K562 (cell line): ENCODE results near the gene LMCD1. TPM values are rescaled to one million over a fixed set of nuclear protein-coding genes. Genes with fewer than 3 reads are reported as not detected.
A peak's percentile ranks its signal among the peaks of the same experiment; 100 is the strongest.

ENCODE experiments used
- BRD4 ChIP-seq: fragments of 200-600 bp; sonication (generic); IDR thresholded peaks from 2 replicates; pipeline ENCODE4 v1.6.1; 2017; ENCODE audit warnings: inconsistent platforms
- BRD9 ChIP-seq: fragments of 450-650 bp; IDR thresholded peaks from 2 replicates; pipeline ENCODE4 v1.6.1; 2018; ENCODE audit warnings: low read depth; ENCODE audit not compliant: partially characterized antibody
- BRF1 ChIP-seq: IDR thresholded peaks from 3 replicates; pipeline ENCODE4 v1.6.1; 2011; ENCODE audit warnings: borderline replicate concordance, mild to moderate bottlenecking; ENCODE audit not compliant: insufficient read length; ENCODE audit errors: extremely low read depth
- CTBP1 ChIP-seq: fragments of 450-650 bp; IDR thresholded peaks from 2 replicates; pipeline ENCODE4 v1.6.1; 2016; ENCODE audit warnings: borderline replicate concordance
- FOS ChIP-seq: IDR thresholded peaks from 3 replicates; pipeline ENCODE4 v1.6.1; 2011; ENCODE audit not compliant: insufficient read length; ENCODE audit errors: extremely low read depth
- FOXJ3 ChIP-seq: sonication (generic); formaldehyde crosslinking; IDR thresholded peaks from 2 replicates; pipeline ENCODE4 v1.4.0; 2020; ENCODE audit warnings: mild to moderate bottlenecking, missing genetic modification reagents
- FOXK1 ChIP-seq: sonication (generic); formaldehyde crosslinking; IDR thresholded peaks from 2 replicates; pipeline ENCODE4 v1.8.0; 2022; ENCODE audit warnings: missing genetic modification reagents, mild to moderate bottlenecking, borderline replicate concordance
- SMAD2 ChIP-seq: fragments of 150-350 bp; IDR thresholded peaks from 2 replicates; pipeline ENCODE4 v1.6.1; 2014; ENCODE audit warnings: low read depth, mild to moderate bottlenecking, low read length
- SMARCB1 ChIP-seq: IDR thresholded peaks from 2 replicates; pipeline ENCODE4 v1.6.1; 2011; ENCODE audit warnings: improper control_type of control experiment, low read depth; ENCODE audit not compliant: insufficient read length
- YY1 ChIP-seq, 3 experiments: IDR thresholded peaks; 2 replicates each; pipeline ENCODE4 v1.6.1; 2011; ENCODE audit warnings: low read length in 2 of 3, mild to moderate bottlenecking in 2 of 3, moderate library complexity in 2 of 3, borderline replicate concordance in 1 of 3, control low read depth in 1 of 3, low read depth in 1 of 3; ENCODE audit not compliant: insufficient read depth in 3 of 3, insufficient replicate concordance in 2 of 3, control insufficient read depth in 1 of 3, insufficient read length in 1 of 3; ENCODE audit errors: extremely low read depth in 1 of 3
- ZBTB17 ChIP-seq: fragments of 450-650 bp; formaldehyde crosslinking; IDR thresholded peaks from 2 replicates; pipeline ENCODE4 v1.4.0; 2020; ENCODE audit warnings: mild to moderate bottlenecking
- ZNF695 ChIP-seq: fragments of 450-650 bp; formaldehyde crosslinking; IDR thresholded peaks from 2 replicates; pipeline ENCODE4 v1.4.0; 2020; ENCODE audit warnings: mild to moderate bottlenecking, moderate library complexity
- polyA plus RNA-seq, 8 experiments: library from polyadenylated mRNA; depleted of rRNA in 4 of 8; stranded (reverse) in 5 of 8; unstranded in 3 of 8; fragments of >200 nt; fragmentation: Nextera tagmentation in 2 of 8; fragmentation: Illumina TruSeq in 1 of 8; extraction: Ambion mirVana in 2 of 8; extraction: Trizol in 1 of 8; gene quantifications; 2 replicates each; pipeline versions ENCODE4 v1.2.1 to v1.2.3, GENCODE V29; 2011 to 2014; ENCODE audit warnings: inconsistent platforms in 1 of 8, missing spikeins in 1 of 8
- total RNA-seq, 7 experiments: library from RNA; depleted of rRNA in 6 of 7; stranded (reverse); fragments of >200 nt in 6 of 7; fragmentation: Illumina TruSeq in 2 of 7; extraction: Trizol in 2 of 7; gene quantifications; 2 replicates each; pipeline versions ENCODE4 v1.2.1 to v1.2.3, GENCODE V29; 2011 to 2021; ENCODE audit warnings: low replicate concordance in 1 of 7
- TF ChIP-seq, protein P1 (sequence below): fragments of 450-650 bp; IDR thresholded peaks from 2 replicates; pipeline ENCODE4 v1.6.1; 2014; ENCODE audit warnings: low read depth, mild to moderate bottlenecking, moderate library complexity, borderline replicate concordance
- TF ChIP-seq, protein P2 (sequence below): sonication (generic); formaldehyde crosslinking; IDR thresholded peaks from 2 replicates; pipeline ENCODE4 v1.8.0; 2022; ENCODE audit warnings: mild to moderate bottlenecking, missing genetic modification reagents
- TF ChIP-seq, protein P3 (sequence below): fragments of 250-450 bp; sonication (Bioruptor Pico); IDR thresholded peaks from 2 replicates; pipeline ENCODE4 v1.5.0; 2020; ENCODE audit warnings: mild to moderate bottlenecking, borderline replicate concordance
- TF ChIP-seq, protein P4 (sequence below): sonication (generic); formaldehyde crosslinking; IDR thresholded peaks from 2 replicates; pipeline ENCODE4 v1.8.1; 2023; ENCODE audit warnings: mild to moderate bottlenecking, missing genetic modification reagents
- TF ChIP-seq, protein P5 (sequence below): sonication (generic); formaldehyde crosslinking; IDR thresholded peaks from 2 replicates; pipeline ENCODE4 v1.9.0; 2022; ENCODE audit warnings: mild to moderate bottlenecking, missing genetic modification reagents
- TF ChIP-seq, protein P6 (sequence below): fragments of 450-650 bp; IDR thresholded peaks from 2 replicates; pipeline ENCODE4 v1.7.0; 2016; ENCODE audit warnings: borderline replicate concordance

The LMCD1 gene
- total and polyA plus RNA-seq, 9 of the 15 experiments (the other 6 are each of a cell fraction or from before 2014, with no cell fraction given), result 0.60 TPM; not detected in 8

DNA sequence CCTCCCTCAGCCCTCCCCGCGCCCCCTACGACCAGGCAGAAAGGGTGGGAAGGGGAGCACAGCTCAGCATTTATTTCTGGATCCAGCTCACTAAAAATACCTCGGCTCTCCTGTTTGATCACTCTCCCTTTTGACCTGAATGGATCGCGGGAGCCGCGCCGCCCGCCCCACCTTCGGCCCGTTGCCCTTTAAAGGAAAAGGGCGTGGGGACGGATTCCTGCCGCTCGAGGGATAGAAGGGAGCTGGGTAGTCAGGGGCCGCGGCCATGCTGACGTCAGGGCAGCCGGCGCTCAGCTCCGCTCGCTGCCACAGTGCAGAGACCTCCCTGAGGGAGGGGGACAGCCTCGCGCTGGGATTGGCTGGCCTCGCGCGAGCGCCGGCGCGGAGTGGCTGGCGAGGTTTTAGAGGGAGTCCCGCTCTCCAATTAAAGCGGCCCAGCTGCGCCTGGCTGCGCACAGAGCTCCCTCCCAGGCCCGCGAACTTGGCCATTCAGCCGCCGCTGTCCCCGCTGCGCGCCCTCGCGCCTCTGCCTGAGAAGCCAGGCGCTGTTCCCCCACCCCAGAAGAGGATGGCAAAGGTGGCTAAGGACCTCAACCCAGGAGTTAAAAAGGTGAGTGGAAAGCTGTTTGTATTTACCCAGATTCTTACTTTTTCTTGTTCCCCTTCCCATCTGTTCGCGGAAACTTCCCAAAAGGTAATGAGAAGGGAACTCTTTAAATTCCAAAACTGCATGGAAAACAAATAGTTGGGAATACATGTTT lies at the start of gene LMCD1 (continued):
- TF ChIP-seq, protein P1, sequence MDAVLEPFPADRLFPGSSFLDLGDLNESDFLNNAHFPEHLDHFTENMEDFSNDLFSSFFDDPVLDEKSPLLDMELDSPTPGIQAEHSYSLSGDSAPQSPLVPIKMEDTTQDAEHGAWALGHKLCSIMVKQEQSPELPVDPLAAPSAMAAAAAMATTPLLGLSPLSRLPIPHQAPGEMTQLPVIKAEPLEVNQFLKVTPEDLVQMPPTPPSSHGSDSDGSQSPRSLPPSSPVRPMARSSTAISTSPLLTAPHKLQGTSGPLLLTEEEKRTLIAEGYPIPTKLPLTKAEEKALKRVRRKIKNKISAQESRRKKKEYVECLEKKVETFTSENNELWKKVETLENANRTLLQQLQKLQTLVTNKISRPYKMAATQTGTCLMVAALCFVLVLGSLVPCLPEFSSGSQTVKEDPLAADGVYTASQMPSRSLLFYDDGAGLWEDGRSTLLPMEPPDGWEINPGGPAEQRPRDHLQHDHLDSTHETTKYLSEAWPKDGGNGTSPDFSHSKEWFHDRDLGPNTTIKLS, result 0 out of 2 replicates have a peak, but pooled peaks have one; percentile 48
- no peak for TF ChIP-seq BRD9
- TF ChIP-seq, protein P2, sequence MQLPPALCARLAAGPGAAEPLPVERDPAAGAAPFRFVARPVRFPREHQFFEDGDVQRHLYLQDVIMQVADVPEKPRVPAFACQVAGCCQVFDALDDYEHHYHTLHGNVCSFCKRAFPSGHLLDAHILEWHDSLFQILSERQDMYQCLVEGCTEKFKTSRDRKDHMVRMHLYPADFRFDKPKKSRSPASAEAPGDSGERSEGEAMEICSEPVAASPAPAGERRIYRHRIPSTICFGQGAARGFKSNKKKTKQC, result peak; percentile 58; the same call in 1 of the 2 replicates
- TF ChIP-seq ZNF695 (CRISPR knock-in tag), result no peak
- peak in 1 of 3 experiments; percentile 24 for TF ChIP-seq YY1 (IDR thresholded peaks at IDR 0.05; ENCODE audit: borderline replicate concordance in 1 of 3, control insufficient read depth in 1 of 3, extremely low read depth in 1 of 3, insufficient read depth in 3 of 3, insufficient read length in 1 of 3, insufficient replicate concordance in 2 of 3, low read depth in 1 of 3, low read length in 2 of 3)
- TF ChIP-seq FOXK1 (CRISPR knock-in tag), result no peak
- TF ChIP-seq BRF1, result no peak
- no peak for TF ChIP-seq ZBTB17
- TF ChIP-seq, protein P3, sequence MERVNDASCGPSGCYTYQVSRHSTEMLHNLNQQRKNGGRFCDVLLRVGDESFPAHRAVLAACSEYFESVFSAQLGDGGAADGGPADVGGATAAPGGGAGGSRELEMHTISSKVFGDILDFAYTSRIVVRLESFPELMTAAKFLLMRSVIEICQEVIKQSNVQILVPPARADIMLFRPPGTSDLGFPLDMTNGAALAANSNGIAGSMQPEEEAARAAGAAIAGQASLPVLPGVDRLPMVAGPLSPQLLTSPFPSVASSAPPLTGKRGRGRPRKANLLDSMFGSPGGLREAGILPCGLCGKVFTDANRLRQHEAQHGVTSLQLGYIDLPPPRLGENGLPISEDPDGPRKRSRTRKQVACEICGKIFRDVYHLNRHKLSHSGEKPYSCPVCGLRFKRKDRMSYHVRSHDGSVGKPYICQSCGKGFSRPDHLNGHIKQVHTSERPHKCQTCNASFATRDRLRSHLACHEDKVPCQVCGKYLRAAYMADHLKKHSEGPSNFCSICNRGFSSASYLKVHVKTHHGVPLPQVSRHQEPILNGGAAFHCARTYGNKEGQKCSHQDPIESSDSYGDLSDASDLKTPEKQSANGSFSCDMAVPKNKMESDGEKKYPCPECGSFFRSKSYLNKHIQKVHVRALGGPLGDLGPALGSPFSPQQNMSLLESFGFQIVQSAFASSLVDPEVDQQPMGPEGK (CRISPR knock-in tag), result no peak
- TF ChIP-seq SMAD2, result no peak
- TF ChIP-seq, protein P4, sequence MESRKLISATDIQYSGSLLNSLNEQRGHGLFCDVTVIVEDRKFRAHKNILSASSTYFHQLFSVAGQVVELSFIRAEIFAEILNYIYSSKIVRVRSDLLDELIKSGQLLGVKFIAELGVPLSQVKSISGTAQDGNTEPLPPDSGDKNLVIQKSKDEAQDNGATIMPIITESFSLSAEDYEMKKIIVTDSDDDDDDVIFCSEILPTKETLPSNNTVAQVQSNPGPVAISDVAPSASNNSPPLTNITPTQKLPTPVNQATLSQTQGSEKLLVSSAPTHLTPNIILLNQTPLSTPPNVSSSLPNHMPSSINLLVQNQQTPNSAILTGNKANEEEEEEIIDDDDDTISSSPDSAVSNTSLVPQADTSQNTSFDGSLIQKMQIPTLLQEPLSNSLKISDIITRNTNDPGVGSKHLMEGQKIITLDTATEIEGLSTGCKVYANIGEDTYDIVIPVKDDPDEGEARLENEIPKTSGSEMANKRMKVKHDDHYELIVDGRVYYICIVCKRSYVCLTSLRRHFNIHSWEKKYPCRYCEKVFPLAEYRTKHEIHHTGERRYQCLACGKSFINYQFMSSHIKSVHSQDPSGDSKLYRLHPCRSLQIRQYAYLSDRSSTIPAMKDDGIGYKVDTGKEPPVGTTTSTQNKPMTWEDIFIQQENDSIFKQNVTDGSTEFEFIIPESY (CRISPR knock-in tag), result peak; percentile 81
- TF ChIP-seq SMARCB1, result no peak
- TF ChIP-seq, protein P5, sequence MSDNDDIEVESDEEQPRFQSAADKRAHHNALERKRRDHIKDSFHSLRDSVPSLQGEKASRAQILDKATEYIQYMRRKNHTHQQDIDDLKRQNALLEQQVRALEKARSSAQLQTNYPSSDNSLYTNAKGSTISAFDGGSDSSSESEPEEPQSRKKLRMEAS (CRISPR knock-in tag), result 0 out of 2 replicates have a peak, but pooled peaks have one; percentile 16
- TF ChIP-seq FOS, result peak; percentile 77
- peak; percentile 38; the same call in 1 of the 2 replicates for TF ChIP-seq CTBP1
- TF ChIP-seq BRD4, result no peak
- TF ChIP-seq, protein P6, sequence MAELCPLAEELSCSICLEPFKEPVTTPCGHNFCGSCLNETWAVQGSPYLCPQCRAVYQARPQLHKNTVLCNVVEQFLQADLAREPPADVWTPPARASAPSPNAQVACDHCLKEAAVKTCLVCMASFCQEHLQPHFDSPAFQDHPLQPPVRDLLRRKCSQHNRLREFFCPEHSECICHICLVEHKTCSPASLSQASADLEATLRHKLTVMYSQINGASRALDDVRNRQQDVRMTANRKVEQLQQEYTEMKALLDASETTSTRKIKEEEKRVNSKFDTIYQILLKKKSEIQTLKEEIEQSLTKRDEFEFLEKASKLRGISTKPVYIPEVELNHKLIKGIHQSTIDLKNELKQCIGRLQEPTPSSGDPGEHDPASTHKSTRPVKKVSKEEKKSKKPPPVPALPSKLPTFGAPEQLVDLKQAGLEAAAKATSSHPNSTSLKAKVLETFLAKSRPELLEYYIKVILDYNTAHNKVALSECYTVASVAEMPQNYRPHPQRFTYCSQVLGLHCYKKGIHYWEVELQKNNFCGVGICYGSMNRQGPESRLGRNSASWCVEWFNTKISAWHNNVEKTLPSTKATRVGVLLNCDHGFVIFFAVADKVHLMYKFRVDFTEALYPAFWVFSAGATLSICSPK, result no peak
- no peak for TF ChIP-seq FOXJ3 (CRISPR knock-in tag)
